ENCODE results near the gene AGT. TPM values are rescaled to one million over a fixed set of nuclear protein-coding genes. Genes with fewer than 3 reads are reported as not detected.

AGT gene
- total RNA-seq, 4 donors from 2014 or later: 5.0 to 16.0 (median 8.4) TPM

DNA sequence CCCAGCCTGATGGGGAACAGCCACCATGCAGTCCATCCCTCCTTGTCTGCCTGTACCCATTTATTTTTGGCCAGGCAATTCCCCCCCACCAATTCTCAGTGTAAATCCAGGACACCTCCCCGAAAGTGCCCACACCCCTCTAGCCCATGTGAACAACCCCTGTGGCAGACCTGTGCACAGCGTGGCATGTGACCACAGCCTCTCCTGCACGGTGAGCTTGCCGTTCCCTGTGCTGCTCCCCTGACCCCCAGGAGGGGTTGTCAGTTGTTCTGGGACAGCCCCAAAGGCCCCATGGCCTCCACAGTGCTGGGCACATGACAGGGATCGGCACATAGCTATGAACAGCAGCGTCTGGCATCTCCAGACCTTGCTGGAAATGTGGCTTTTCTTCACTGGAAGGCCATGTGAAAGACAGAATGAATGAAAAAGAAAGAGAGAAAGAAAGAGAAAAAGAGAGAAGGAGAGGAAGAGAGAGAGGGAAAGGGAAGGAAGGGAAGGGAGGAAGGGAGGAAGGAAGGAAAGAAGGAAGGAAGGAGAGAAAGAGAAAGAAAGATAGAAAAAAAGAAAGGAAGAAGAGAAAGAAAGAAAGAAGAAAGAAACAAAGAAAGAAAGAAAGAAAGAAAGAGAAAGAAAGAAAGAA lies 37.2 kb upstream of the AGT start:
- H3K9me3 ChIP-seq: no peaks in the 10 kb centered on the region
- H3K4me1 ChIP-seq: peaks cover 0 to 15% (median 0%) of the 10 kb centered on the region in 3 donors
- no peak for ATAC-seq
- WGBS, 2 donors (ENCODE audit: low coverage in 1 of 2): 61% methylated on average over 4 of the region's 6 CpGs; no CpG with 5 or more reads in 1 of the 2 donors
- no peak overlapping the region for H3K27ac ChIP-seq
- no peaks in the 10 kb centered on the region for H3K36me3 ChIP-seq
- no peaks in the 10 kb centered on the region for H3K27me3 ChIP-seq
- TF ChIP-seq POLR2A (IDR thresholded peaks at IDR 0.05) (no peak), POLR2AphosphoS5 (IDR thresholded peaks at IDR 0.05) (no peak), EP300 (IDR thresholded peaks at IDR 0.05) (no peak)
- TF ChIP-seq, protein P1, sequence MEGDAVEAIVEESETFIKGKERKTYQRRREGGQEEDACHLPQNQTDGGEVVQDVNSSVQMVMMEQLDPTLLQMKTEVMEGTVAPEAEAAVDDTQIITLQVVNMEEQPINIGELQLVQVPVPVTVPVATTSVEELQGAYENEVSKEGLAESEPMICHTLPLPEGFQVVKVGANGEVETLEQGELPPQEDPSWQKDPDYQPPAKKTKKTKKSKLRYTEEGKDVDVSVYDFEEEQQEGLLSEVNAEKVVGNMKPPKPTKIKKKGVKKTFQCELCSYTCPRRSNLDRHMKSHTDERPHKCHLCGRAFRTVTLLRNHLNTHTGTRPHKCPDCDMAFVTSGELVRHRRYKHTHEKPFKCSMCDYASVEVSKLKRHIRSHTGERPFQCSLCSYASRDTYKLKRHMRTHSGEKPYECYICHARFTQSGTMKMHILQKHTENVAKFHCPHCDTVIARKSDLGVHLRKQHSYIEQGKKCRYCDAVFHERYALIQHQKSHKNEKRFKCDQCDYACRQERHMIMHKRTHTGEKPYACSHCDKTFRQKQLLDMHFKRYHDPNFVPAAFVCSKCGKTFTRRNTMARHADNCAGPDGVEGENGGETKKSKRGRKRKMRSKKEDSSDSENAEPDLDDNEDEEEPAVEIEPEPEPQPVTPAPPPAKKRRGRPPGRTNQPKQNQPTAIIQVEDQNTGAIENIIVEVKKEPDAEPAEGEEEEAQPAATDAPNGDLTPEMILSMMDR (IDR thresholded peaks at IDR 0.05): no peak
- H3K4me3 ChIP-seq: no peak overlapping the region

DNA sequence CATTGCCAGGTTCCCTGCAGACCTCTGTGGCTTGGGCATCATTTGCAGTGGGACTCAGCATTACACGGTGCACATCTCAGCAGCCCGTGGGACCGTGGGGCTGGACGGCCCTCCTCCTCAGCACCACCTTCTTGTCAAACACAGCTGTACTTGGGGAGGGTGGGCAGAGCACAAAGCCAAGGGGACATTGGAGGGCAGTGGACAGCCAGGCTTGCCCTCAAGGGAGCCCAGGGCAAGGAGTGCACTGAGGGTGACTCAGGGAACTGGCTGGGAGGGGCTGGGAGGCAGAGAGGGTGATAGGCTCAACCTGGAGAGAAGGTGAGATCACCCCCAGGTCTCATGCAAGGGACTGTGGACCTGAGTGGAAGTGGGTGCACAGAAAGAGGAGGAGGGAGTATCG lies 36.7 kb upstream of the AGT start:
- TF ChIP-seq POLR2A (IDR thresholded peaks at IDR 0.05) (no peak), EP300 (IDR thresholded peaks at IDR 0.05) (no peak), POLR2AphosphoS5 (IDR thresholded peaks at IDR 0.05) (no peak)
- TF ChIP-seq, protein P1 (IDR thresholded peaks at IDR 0.05): no peak
- H3K4me1 ChIP-seq: peaks cover 0 to 15% (median 0%) of the 10 kb centered on the region in 3 donors
- no peak overlapping the region for H3K4me3 ChIP-seq
- no peaks in the 10 kb centered on the region for H3K9me3 ChIP-seq
- no peak for ATAC-seq
- H3K27ac ChIP-seq: no peak overlapping the region
- H3K36me3 ChIP-seq: no peaks in the 10 kb centered on the region
- WGBS, 2 donors (ENCODE audit: low coverage in 1 of 2): 80% methylated on average over 1 of the region's 5 CpGs; no CpG with 5 or more reads in 1 of the 2 donors
- H3K27me3 ChIP-seq: no peaks in the 10 kb centered on the region

DNA sequence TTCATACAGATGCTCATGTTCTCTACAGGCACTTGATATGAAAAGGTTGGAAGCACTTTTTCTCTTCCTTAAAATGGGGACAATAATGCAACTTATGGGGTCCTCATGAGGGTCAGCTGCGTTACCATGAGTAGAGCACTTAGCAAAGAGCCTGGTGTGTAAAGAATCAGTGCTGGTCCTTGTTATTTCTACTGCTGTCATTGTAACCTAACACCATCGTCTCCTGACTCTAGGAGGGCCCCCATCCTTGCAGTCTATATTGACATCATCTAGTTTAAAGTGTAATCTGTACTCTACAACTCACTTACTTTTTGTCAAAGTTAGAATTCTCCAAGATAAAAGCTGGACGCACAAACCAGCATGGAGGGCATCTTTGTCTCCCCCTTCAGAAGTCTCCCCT lies 35.7 kb upstream of the AGT start:
- Histone ChIP-seq H3K4me1 (peaks cover 0 to 15% (median 0%) of the 10 kb centered on the region in 3 donors), H3K9me3 (no peaks in the 10 kb centered on the region), H3K27me3 (no peaks in the 10 kb centered on the region), H3K36me3 (no peaks in the 10 kb centered on the region), H3K4me3 (no peak overlapping the region), H3K27ac (no peak overlapping the region)
- WGBS, 2 donors (ENCODE audit: low coverage in 1 of 2): 78% methylated on average over 3 of the region's 3 CpGs; no CpG with 5 or more reads in 1 of the 2 donors
- no peak for TF ChIP-seq EP300 (IDR thresholded peaks at IDR 0.05)
- TF ChIP-seq POLR2A (IDR thresholded peaks at IDR 0.05): no peak
- TF ChIP-seq POLR2AphosphoS5 (IDR thresholded peaks at IDR 0.05): no peak
- ATAC-seq: no peak

DNA sequence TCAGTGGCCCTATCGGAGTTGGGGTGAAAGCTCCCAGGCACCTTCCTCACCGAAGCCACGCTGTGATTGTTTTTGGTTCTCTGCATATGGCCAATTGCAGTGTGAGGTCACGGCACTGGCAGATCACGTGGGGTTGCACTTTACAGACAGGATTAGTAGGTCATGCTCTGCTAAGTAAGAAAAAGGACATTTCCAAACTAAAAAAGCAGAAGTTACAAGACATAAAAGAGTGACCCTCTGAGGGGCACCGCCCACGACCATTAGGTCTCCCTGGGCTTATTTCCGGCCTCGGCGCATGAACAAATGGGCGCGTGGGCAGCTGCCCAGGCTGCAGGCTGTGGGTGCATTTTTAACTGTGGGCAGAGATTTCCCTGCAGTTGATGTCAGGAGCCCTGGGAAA lies 35.2 kb upstream of the AGT start:
- peaks cover 0 to 15% (median 0%) of the 10 kb centered on the region in 3 donors for H3K4me1 ChIP-seq
- no peak overlapping the region for H3K4me3 ChIP-seq
- H3K9me3 ChIP-seq: no peaks in the 10 kb centered on the region
- no peaks in the 10 kb centered on the region for H3K27me3 ChIP-seq
- 80 to 89% methylated on average over 1 to 5 of the region's 12 CpGs for WGBS, 2 donors (ENCODE audit: low coverage in 1 of 2)
- TF ChIP-seq EP300 (IDR thresholded peaks at IDR 0.05): no peak
- TF ChIP-seq, protein P1 (IDR thresholded peaks at IDR 0.05): no peak
- TF ChIP-seq POLR2AphosphoS5 (IDR thresholded peaks at IDR 0.05): no peak
- TF ChIP-seq POLR2A (IDR thresholded peaks at IDR 0.05): no peak
- ATAC-seq: no peak
- no peaks in the 10 kb centered on the region for H3K36me3 ChIP-seq
- no peak overlapping the region for H3K27ac ChIP-seq

DNA sequence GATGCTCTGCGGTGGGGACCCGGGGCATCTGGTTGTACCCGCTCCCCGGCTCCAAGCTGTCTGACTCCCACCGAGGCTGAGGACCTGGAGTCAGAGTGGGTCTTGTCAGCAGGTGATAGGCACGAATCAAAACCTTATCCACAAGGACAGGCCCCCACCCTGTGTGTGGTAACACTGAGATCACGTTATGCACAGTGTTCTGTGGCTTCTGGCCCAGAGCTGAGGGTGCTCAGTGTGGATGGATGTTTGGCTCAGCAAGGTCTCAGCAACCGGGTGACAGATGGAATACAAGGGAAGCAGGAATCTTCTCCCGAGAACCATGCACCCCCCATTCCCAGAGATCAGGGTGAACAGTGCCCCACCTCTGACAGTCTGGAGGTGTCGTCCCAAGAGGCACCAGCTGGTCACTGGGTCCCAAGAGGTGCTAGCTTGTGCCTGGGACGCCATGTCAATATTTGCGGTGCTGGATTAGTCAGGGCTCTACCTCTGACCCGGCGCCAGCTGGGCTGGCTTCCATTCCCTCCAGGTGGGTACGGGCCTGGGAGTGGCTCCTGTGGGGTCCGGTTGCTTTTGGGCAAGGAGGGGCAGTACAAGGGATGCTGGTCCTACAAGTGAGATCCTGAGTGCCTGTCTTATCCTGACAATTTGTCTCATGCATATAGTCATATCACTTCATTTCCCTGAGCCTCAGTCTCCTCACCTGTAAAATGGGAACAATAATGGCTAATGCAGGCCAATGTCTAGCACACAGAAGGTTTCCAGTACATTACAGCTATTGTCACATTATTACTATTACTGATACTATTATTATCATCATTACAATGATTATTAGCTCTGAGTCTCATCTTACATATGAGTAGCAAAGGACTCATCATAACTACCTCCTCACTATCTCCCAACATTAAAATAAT lies 34.2 kb upstream of the AGT start:
- Histone ChIP-seq H3K27me3 (no peaks in the 10 kb centered on the region), H3K27ac (no peak overlapping the region), H3K9me3 (no peaks in the 10 kb centered on the region), H3K4me1 (peaks cover 0 to 7% (median 0%) of the 10 kb centered on the region in 3 donors), H3K4me3 (no peak overlapping the region), H3K36me3 (no peaks in the 10 kb centered on the region)
- WGBS, 2 donors (ENCODE audit: low coverage in 1 of 2): 86% methylated on average over 4 of the region's 16 CpGs; no CpG with 5 or more reads in 1 of the 2 donors
- TF ChIP-seq, protein P1 (IDR thresholded peaks at IDR 0.05): no peak
- TF ChIP-seq POLR2A (IDR thresholded peaks at IDR 0.05): no peak
- no peak for ATAC-seq

All from gastroesophageal sphincter (tissue), 4 donors.